ENCODE data around the gene COLEC12. TPM values are rescaled to one million over a fixed set of nuclear protein-coding genes. Genes with fewer than 3 reads are reported as not detected.

COLEC12 gene
- total and polyA plus RNA-seq, 10 of the 15 experiments (the other 5 are each of a cell fraction or from before 2014, with no cell fraction given), result 0.04 to 0.05 TPM; not detected in 8

DNA sequence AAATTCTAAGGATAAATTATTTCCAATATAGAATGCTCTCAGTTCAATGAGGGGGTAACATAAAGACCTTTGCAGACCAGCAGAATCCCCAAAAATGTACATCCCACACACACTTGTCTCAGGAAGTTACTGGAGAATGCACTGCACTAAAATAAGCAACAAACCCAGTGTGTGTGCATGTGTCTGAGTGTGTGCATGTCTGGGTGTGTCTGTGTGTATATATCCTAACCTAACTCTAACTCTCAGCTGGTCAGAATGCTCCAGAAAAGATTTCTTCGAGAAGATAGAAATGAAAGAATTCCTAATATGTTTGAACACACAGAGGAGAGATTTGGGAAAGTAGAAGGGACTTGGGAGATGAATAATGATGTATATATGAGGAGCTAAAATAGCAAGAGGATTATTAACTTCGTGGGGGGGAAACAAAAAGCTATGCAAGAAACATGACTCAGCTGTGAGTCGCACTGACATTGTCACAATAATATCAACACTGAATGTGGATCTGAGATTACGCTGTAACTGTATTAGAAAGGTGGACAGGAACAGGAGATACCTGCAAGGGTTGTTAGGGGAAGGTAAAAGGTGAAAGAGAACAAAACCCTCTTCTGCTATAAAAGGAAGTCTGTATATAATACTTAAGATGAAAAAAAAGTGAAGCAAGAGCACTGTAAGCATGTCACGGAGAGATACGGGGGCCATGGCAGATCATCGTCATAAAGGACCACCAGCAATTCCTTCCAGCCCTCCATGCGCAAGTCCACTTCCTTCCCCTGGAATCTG is 11.1 kb downstream of the COLEC12 start (continued):
- TF ChIP-seq ESRRA (IDR thresholded peaks at IDR 0.05; ENCODE audit: low read length) (no peak), ATF7 (IDR thresholded peaks at IDR 0.05; ENCODE audit: low read depth) (no peak), SIN3A (IDR thresholded peaks at IDR 0.05; ENCODE audit: low read depth, low read length) (no peak)
- TF ChIP-seq, protein P1, sequence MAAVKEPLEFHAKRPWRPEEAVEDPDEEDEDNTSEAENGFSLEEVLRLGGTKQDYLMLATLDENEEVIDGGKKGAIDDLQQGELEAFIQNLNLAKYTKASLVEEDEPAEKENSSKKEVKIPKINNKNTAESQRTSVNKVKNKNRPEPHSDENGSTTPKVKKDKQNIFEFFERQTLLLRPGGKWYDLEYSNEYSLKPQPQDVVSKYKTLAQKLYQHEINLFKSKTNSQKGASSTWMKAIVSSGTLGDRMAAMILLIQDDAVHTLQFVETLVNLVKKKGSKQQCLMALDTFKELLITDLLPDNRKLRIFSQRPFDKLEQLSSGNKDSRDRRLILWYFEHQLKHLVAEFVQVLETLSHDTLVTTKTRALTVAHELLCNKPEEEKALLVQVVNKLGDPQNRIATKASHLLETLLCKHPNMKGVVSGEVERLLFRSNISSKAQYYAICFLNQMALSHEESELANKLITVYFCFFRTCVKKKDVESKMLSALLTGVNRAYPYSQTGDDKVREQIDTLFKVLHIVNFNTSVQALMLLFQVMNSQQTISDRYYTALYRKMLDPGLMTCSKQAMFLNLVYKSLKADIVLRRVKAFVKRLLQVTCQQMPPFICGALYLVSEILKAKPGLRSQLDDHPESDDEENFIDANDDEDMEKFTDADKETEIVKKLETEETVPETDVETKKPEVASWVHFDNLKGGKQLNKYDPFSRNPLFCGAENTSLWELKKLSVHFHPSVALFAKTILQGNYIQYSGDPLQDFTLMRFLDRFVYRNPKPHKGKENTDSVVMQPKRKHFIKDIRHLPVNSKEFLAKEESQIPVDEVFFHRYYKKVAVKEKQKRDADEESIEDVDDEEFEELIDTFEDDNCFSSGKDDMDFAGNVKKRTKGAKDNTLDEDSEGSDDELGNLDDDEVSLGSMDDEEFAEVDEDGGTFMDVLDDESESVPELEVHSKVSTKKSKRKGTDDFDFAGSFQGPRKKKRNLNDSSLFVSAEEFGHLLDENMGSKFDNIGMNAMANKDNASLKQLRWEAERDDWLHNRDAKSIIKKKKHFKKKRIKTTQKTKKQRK (IDR thresholded peaks at IDR 0.05; ENCODE audit: low read depth, low read length), result no peak
- TF ChIP-seq, protein P2, sequence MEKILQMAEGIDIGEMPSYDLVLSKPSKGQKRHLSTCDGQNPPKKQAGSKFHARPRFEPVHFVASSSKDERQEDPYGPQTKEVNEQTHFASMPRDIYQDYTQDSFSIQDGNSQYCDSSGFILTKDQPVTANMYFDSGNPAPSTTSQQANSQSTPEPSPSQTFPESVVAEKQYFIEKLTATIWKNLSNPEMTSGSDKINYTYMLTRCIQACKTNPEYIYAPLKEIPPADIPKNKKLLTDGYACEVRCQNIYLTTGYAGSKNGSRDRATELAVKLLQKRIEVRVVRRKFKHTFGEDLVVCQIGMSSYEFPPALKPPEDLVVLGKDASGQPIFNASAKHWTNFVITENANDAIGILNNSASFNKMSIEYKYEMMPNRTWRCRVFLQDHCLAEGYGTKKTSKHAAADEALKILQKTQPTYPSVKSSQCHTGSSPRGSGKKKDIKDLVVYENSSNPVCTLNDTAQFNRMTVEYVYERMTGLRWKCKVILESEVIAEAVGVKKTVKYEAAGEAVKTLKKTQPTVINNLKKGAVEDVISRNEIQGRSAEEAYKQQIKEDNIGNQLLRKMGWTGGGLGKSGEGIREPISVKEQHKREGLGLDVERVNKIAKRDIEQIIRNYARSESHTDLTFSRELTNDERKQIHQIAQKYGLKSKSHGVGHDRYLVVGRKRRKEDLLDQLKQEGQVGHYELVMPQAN (conservative IDR thresholded peaks at IDR 0.05), result no peak

Measured in GM12878 (cell line).